AG09309 (cell line): ENCODE measurements around the gene OAS3.

Source experiments
- DNase-seq: peaks from one replicate; pipeline ENCODE4 v3.0.0-alpha.2; 2010; ENCODE audit warnings: low read depth
- H3K4me3 ChIP-seq: 2 replicates; pipeline ENCODE4 v1.5.1; 2011; ENCODE audit warnings: mild to moderate bottlenecking, low read depth, low read length, moderate library complexity; ENCODE audit not compliant: control insufficient read depth
- TF ChIP-seq, protein P1 (sequence below): IDR thresholded peaks from 2 replicates; pipeline ENCODE4 v1.5.1; 2011; ENCODE audit warnings: mild to moderate bottlenecking, low read depth, low read length, inconsistent platforms; ENCODE audit not compliant: insufficient read depth, control insufficient read depth; ENCODE audit errors: missing control alignments

OAS3 gene

GRCh38 chr12:112973011-112973735, 34.9 kb downstream of the OAS3 start:
- TF ChIP-seq, protein P1, sequence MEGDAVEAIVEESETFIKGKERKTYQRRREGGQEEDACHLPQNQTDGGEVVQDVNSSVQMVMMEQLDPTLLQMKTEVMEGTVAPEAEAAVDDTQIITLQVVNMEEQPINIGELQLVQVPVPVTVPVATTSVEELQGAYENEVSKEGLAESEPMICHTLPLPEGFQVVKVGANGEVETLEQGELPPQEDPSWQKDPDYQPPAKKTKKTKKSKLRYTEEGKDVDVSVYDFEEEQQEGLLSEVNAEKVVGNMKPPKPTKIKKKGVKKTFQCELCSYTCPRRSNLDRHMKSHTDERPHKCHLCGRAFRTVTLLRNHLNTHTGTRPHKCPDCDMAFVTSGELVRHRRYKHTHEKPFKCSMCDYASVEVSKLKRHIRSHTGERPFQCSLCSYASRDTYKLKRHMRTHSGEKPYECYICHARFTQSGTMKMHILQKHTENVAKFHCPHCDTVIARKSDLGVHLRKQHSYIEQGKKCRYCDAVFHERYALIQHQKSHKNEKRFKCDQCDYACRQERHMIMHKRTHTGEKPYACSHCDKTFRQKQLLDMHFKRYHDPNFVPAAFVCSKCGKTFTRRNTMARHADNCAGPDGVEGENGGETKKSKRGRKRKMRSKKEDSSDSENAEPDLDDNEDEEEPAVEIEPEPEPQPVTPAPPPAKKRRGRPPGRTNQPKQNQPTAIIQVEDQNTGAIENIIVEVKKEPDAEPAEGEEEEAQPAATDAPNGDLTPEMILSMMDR: no peak
- no peak for DNase-seq

DNA sequence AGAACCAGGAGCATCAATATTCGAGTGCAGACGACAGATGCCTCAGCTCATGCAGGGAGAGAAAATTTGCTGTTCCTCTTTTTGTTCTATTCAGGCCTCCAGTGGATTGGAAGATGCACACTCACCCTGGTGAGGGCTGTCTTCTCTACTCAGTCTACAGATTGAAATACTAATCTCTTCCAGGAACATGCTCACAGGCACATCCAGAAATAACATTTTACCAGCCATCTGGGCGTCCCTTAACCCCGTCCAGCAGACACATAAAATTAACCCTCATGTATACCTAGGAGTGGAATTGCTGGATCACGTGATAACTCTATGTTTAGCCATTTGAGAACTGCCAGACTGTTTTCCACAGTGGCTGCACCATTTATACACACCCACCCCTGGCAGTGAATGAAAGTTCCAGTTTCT, 35.6 kb downstream of the OAS3 start:
- no peak overlapping the region for H3K4me3 ChIP-seq
- TF ChIP-seq, protein P1: no peak
- DNase-seq: no peak

More at GRCh38 chr12:112973011-112973735, 34.9 kb downstream of the OAS3 start:
- H3K4me3 ChIP-seq: no peak overlapping the region

- TF ChIP-seq, protein P1: no peak
- H3K4me3 ChIP-seq: no peak overlapping the region
- no peak for DNase-seq
Measured at GRCh38 chr12:112974904-112975303, 36.6 kb downstream of the OAS3 start.

DNA sequence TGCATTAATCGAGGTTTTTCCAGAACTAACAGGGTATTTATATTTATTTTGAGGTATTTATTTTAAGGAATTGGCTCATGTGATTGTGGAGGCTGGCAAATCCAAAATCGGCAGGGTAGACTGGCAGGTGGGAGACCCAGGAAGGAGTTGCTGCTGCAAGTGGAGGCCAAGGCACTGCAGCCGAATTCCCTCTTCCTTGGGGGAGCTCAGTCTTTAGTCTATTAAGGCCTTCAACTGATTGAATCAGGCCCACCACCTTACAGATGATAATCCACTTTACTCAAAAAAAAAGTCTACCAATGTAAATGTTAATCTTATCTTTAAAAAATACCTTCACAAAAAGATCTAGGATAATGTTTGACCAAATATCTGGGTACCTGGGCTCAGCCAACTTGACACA, 38.9 kb downstream of the OAS3 start:
- DNase-seq: no peak
- TF ChIP-seq, protein P1: no peak
- no peak overlapping the region for H3K4me3 ChIP-seq

GRCh38 chr12:112977641-112978040, 39.4 kb downstream of the OAS3 start:
- TF ChIP-seq, protein P1: no peak
- H3K4me3 ChIP-seq: peak overlapping the region; percentile 59
- no peak for DNase-seq

DNA sequence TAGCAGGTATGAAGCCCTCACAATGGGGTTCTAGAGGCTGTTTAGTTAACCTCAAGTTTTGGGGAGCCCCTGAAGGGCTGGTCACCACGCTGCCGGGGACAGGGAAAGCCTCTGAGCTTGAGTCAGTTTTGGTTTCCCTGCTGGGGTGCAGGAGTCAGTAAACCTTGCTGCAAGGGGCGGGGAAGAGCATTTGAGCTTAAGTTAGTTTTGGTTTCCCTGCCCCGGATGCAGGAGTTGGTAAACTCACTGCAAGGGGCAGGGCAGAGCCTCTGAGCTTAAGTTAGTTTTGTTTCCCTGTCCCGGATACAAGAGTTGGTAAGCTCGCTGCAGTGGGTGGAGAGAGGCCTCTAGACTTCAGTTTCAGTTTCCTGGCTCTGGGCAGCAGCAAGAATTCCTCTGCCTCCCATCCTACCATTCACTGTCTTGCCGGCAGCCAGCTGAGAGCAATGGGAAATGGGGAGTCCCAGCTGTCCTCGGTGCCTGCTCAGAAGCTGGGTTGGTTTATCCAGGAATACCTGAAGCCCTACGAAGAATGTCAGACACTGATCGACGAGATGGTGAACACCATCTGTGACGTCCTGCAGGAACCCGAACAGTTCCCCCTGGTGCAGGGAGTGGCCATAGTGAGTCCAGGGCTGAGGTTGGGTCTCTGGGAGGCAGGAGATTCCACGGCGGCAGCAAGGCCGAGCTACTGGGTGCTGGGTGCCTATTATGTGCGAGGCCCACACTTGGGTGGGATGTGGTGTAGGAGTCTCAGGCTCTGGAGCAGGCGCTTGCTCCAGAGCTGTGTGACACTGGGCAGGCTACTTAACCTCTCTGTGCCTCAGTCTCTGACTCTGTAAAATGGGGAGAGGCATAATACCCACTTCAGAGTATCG, 40.1 kb downstream of the OAS3 start, which contains the start of gene OAS2:
TSS of gene OAS2 (plus strand) at position 357 of the 878 bp plus-strand sequence. CDS start at position 447, 90 bp downstream.
- peak within 1 kb of the TSS; percentile 59 for H3K4me3 ChIP-seq
- TF ChIP-seq, protein P1: no peak
- peak; percentile 69 for DNase-seq
